HUES64 (cell line): Measurements from ENCODE around the gene POU6F1.
"Not testable (repeated sequence)": the region's sequence is repeated elsewhere in the genome, so short reads cannot be mapped to it uniquely, and the experiment has no call there.

ENCODE experiments used
- H3K27ac ChIP-seq: 2 replicates; pipeline ENCODE4 v1.7.0; 2013; ENCODE audit warnings: low read depth, low read length, inconsistent platforms
- H3K27me3 ChIP-seq: 2 replicates; pipeline ENCODE4 v1.6.1; 2013; ENCODE audit warnings: mild to moderate bottlenecking, low read length; ENCODE audit not compliant: insufficient read depth
- H3K36me3 ChIP-seq: 2 replicates; pipeline ENCODE4 v1.6.1; 2013; ENCODE audit warnings: mild to moderate bottlenecking, low read length; ENCODE audit not compliant: insufficient read depth
- H3K4me1 ChIP-seq: 2 replicates; pipeline ENCODE4 v1.6.1; 2013; ENCODE audit warnings: mild to moderate bottlenecking, low read length, moderate library complexity; ENCODE audit not compliant: insufficient read depth
- H3K4me3 ChIP-seq: 2 replicates; pipeline ENCODE4 v1.5.1; 2013; ENCODE audit warnings: mild to moderate bottlenecking, low read length, moderate library complexity
- H3K9ac ChIP-seq: 2 replicates; pipeline ENCODE4 v1.6.1; 2013; ENCODE audit warnings: mild to moderate bottlenecking, low read depth, low read length
- H3K9me3 ChIP-seq: 2 replicates; pipeline ENCODE4 v1.6.1; 2013; ENCODE audit warnings: low read depth, low read length; ENCODE audit not compliant: insufficient read depth
- WGBS: fragments of 150-250, 120-280 bp; methylation state at CpG from one replicate; pipeline ENCODE4 v1.1.7; 2013; ENCODE audit warnings: missing lambda C conversion rate; 5-methylcytosine and 5-hydroxymethylcytosine counted together

The POU6F1 gene

DNA sequence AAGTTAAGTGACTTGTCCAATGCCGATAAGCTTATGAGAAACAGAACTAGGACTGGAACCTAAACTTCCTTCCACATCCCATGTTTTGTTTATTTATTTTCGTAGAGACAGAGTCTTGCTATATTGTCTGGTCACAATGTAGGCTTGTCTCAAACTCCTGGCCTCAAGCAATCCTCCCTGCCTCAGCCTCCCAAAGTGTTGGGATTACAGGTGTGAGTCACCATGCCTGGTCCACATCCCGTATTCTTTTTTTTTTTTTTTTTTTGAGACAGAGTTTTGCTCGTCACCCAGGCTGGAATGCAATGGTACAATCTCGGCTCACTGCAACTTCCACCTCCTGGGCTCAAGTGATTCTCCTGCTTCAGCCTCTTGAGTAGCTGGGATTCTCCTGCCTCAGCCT lies 9.2 kb upstream of the POU6F1 start:
- not testable (repeated sequence) for H3K9me3 ChIP-seq, H3K27ac ChIP-seq, H3K27me3 ChIP-seq, H3K4me3 ChIP-seq, H3K36me3 ChIP-seq, H3K9ac ChIP-seq, H3K4me1 ChIP-seq
- WGBS, result 90% methylated on average over 5 of the region's 5 CpGs

DNA sequence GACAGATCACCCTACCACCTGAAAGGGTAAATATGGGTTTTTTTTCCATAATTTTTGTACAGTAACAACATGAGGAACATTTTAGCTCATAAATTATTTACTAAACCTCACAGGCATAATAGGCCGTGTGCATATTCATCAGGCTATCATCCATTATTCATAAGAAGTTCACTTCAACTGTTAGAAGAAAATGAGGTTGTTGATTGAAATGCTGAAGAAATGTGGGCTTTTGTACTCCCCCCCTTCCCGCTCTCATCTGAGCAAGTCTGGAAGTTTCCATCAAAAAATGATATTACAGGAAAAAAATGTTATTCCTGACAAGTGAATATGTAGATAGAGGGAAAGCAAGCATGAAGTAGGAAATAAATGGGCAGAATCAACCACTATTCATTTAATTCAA lies 7.9 kb upstream of the POU6F1 start:
- Histone ChIP-seq H3K9ac (no peak overlapping the region), H3K9me3 (no peaks in the 10 kb centered on the region), H3K4me1 (no peaks in the 10 kb centered on the region), H3K36me3 (no peaks in the 10 kb centered on the region), H3K27me3 (no peaks in the 10 kb centered on the region), H3K4me3 (no peak overlapping the region), H3K27ac (no peak overlapping the region)
- 83% methylated on average over 1 of the region's 2 CpGs for WGBS

DNA sequence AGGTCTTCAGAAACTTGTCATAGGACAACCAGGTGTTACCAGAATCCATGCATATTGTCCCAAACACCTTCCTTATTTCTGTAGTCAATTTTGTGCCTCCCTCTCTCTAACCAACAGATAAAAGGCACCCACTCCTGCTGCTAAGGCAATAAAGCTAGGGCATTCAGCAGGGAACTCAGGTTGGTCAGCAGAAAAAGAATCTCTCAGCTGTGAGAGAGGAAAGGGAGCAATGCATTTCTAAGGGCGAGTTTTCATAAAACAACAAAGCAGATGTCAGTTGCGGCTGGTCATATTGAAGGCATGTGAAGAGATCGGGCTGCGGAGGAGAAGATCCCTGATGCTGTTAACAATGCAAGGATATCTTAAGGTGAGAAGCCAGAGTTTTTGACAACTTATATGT lies 7.4 kb upstream of the POU6F1 start:
- Histone ChIP-seq H3K4me1 (no peaks in the 10 kb centered on the region), H3K9me3 (no peaks in the 10 kb centered on the region), H3K9ac (no peak overlapping the region), H3K27me3 (no peaks in the 10 kb centered on the region), H3K27ac (no peak overlapping the region), H3K36me3 (no peaks in the 10 kb centered on the region), H3K4me3 (no peak overlapping the region)
- 76% methylated on average over 4 of the region's 4 CpGs for WGBS

DNA sequence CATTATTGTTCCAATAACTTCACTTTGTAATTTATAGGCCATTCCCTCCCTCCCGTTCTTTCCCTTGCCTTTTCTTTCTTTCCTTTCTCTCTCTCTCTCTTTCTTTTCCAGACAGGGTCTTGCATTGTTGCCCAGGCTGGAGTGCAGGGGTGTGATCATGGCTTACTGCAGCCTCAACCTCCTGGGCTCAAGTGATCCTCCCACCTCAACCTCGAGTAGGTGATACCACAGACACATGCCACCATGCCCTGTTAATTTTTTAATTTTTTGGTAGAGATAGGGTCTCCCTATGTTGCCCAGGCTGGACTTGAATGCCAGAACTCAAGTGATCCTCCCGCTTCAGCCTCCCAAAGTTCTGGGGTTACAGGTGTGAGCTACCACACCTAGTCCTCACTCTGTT lies 6.8 kb upstream of the POU6F1 start:
- Histone ChIP-seq H3K9ac (no peak overlapping the region), H3K27me3 (no peaks in the 10 kb centered on the region), H3K4me3 (no peak overlapping the region), H3K27ac (no peak overlapping the region), H3K36me3 (no peaks in the 10 kb centered on the region), H3K4me1 (peaks cover 1% of the 10 kb centered on the region; the same call in 1 of the 2 replicates), H3K9me3 (no peaks in the 10 kb centered on the region)
- 93% methylated on average over 3 of the region's 3 CpGs for WGBS

DNA sequence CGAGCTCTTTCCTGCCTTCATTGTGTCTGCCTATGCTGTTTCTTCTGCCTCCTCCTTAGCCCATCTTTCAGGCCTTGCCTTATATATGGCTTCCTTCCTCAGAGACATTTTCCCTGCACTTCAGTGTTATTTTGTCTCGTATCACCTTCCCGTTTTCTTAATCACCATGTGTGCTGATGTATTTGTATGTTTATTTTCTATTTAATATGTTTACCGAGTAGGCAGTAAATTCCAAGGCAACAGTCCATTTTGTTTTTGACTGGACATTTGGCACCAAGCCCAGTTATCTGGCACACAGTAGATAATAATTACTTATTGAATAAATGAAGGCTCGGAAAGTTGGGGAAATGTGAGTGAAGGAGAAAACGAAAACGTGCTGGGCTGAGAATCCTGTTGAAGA lies 4.6 kb upstream of the POU6F1 start:
- Histone ChIP-seq H3K4me3 (no peak overlapping the region), H3K27me3 (no peaks in the 10 kb centered on the region), H3K36me3 (no peaks in the 10 kb centered on the region), H3K27ac (no peak overlapping the region), H3K9ac (no peak overlapping the region), H3K9me3 (no peaks in the 10 kb centered on the region), H3K4me1 (peaks cover 15% of the 10 kb centered on the region)
- WGBS, result 92% methylated on average over 7 of the region's 7 CpGs

DNA sequence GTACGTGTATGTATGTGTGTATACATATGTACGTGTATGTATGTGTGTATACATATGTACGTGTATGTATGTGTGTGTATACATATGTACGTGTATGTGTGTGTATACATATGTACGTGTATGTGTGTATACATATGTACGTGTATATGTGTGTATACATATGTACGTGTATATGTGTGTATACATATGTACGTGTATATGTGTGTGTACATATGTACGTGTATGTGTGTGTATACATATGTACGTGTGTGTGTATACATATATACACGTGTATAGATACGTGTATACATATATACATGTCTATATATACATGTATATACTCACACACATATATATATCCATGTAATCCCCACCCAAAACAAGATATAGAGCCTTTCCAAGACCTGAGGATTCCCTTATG lies 2.0 kb upstream of the POU6F1 start:
- H3K4me3 ChIP-seq, H3K36me3 ChIP-seq, H3K9me3 ChIP-seq, H3K27me3 ChIP-seq, H3K9ac ChIP-seq, H3K27ac ChIP-seq: not testable (repeated sequence)
- peaks cover 15% of the 10 kb centered on the region for H3K4me1 ChIP-seq
- 91% methylated on average over 9 of the region's 12 CpGs for WGBS

DNA sequence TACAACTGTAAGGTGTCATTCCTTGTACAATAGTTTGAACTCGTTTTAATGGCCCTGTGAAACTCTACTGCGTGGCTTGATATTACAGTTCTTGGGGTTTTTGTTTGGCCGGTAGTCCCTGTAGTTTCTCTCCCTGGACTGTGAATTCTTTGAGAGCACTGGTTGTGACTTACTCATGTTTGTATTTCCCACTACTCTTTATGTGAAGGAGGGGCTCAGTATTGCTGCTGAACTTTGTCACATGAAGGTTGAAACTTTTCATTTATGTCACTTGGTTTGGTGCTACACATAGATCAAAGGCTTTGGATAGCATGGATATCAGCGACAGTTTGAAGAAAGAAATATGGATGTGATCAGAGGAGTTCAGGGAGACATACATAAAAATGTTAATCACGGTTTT lies 1.5 kb upstream of the POU6F1 start:
- peak overlapping the region; percentile 72; the same call in 1 of the 2 replicates for H3K4me3 ChIP-seq
- H3K9ac ChIP-seq, result no peak overlapping the region
- WGBS, result 86% methylated on average over 5 of the region's 5 CpGs

DNA sequence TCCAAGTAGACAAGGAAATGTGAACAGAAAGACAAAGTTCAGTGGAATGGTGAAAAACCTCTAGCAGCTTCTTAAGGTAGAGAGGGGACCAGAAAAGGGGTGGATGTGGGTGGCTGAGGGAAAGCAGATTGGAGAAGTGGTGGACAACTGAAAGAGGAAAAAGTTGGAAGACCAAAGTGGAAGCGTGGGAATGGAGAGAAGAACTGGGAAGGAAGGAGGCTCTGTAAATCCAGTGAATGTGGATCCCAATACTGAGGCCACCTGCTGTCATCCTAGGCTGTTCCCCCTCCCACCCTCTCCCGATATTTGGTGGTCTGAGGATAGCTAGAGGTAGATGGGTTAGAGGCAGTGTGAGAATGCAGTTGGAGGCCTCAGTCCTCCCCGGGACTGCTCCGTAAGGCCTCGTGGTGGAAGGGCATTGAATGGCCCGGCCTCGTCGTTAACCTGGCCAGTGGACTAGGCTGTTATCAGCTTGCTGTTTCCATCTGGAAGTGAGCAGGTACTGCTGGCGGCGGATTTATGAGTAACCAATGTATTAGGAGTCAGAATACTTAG lies 822 bp upstream of the POU6F1 start:
- Histone ChIP-seq H3K4me1 (peaks cover 15% of the 10 kb centered on the region), H3K9me3 (no peaks in the 10 kb centered on the region), H3K27ac (peak overlapping the region; percentile 96; the same call in 1 of the 2 replicates), H3K9ac (peak overlapping the region; percentile 75), H3K4me3 (peak overlapping the region; percentile 72), H3K27me3 (no peaks in the 10 kb centered on the region), H3K36me3 (no peaks in the 10 kb centered on the region)
- 31% methylated on average over 9 of the region's 10 CpGs for WGBS

More for the DNA sequence above, 1.5 kb upstream of the POU6F1 start:
- no peaks in the 10 kb centered on the region for H3K9me3 ChIP-seq
- H3K36me3 ChIP-seq, result no peaks in the 10 kb centered on the region
- no peak overlapping the region for H3K27ac ChIP-seq
- no peaks in the 10 kb centered on the region for H3K27me3 ChIP-seq
- H3K4me1 ChIP-seq, result peaks cover 15% of the 10 kb centered on the region

DNA sequence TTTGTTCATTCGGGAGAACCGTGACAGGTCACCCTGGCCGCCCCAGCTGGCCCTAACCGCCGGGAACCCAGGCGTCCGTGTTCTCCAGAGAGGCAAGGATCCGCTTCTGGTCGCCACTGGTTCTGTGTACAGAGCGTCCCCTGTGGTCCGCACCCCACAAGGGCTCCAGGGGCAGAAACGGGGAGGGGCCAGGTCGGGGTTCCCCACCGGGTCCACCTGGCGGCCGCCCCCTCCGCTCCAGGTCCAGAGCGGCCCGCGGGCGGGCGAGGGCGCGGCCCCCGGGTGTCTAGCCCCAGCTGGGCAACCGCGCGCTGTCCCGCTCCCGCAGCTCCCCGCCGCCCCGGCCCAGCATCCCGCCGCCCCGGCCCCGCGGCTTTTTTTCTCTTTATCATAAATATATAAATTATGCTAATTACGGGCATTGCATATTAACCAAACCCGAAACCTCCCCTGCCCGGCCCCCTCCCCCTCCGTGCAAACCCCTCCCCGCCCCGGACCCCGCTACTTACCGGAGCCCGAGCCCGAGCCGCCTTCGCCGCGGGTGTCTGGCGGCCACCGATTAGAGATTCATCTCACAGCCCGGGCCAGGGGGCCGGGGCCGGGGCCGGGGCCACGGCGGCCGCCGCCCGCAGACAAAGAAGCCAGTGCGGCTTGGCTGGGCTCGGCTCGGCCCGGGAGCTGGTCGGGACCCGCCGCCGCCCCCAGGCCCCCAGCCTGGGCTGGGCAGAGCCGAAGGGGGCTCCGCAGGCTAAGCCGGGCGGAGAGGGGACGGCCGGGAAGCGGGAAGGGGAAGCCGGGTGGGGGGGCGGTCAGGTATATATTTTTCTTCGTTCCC lies 512 bp downstream of the POU6F1 start:
- Histone ChIP-seq H3K4me3 (peak overlapping the region; percentile 72), H3K36me3 (no peaks in the 10 kb centered on the region), H3K27ac (peak overlapping the region; percentile 96), H3K4me1 (peaks cover 15% of the 10 kb centered on the region), H3K9ac (peak overlapping the region; percentile 83), H3K27me3 (no peaks in the 10 kb centered on the region), H3K9me3 (no peaks in the 10 kb centered on the region)
- under 1% methylated on average over 61 of the region's 81 CpGs for WGBS

DNA sequence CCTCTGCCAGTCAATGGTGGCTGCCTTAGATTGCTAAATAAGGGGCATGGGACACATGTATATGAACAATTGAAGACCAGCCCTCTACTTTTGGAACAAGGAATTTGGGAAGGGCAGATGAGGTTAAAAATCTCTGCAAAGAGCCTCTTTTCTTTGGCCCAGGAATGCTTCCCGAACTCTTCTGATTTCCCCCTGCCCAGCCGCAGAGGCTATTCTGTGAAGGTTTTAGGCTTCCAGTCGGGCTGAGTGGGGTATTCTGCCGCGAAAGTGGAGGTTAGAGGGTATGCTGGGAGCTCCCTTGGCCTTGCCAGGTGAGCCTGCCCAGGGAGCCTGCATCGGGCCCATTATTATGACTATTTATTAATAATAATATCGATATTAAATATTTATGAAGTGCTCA lies 1.2 kb downstream of the POU6F1 start:
- Histone ChIP-seq H3K36me3 (no peaks in the 10 kb centered on the region), H3K9me3 (no peaks in the 10 kb centered on the region), H3K27ac (no peak overlapping the region; the same call in 1 of the 2 replicates), H3K9ac (no peak overlapping the region), H3K4me1 (peaks cover 15% of the 10 kb centered on the region), H3K27me3 (no peaks in the 10 kb centered on the region), H3K4me3 (peak overlapping the region; percentile 72)
- 37% methylated on average over 5 of the region's 7 CpGs for WGBS

DNA sequence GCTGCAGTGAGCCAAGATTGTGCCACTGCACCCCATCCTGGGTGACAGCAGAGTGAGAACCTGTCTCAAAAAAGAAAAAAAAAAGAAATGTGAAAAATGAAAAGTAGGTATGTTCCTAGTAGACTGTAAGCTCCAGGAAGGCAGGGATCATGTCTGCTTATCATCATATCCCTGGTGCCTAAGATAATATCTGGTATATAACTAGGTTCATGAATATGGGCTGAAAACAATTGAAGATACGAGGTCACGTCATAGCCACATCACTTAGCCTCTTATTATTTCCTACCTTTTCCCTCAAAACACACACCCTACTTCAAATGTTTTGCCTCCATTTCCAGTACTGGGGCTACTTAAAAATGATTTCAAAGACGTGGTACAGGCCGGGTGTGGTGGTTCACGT lies 3.0 kb downstream of the POU6F1 start:
- Histone ChIP-seq H3K27ac (no peak overlapping the region), H3K36me3 (no peaks in the 10 kb centered on the region), H3K4me1 (peaks cover 15% of the 10 kb centered on the region), H3K27me3 (no peaks in the 10 kb centered on the region), H3K4me3 (no peak overlapping the region), H3K9ac (no peak overlapping the region), H3K9me3 (no peaks in the 10 kb centered on the region)
- 95% methylated on average over 5 of the region's 5 CpGs for WGBS
